ENCODE measurements around the gene DTX2.
"Not testable (repeated sequence)": the region's sequence is repeated elsewhere in the genome, so short reads cannot be mapped to it uniquely, and the experiment has no call there.

The DTX2 gene

DNA sequence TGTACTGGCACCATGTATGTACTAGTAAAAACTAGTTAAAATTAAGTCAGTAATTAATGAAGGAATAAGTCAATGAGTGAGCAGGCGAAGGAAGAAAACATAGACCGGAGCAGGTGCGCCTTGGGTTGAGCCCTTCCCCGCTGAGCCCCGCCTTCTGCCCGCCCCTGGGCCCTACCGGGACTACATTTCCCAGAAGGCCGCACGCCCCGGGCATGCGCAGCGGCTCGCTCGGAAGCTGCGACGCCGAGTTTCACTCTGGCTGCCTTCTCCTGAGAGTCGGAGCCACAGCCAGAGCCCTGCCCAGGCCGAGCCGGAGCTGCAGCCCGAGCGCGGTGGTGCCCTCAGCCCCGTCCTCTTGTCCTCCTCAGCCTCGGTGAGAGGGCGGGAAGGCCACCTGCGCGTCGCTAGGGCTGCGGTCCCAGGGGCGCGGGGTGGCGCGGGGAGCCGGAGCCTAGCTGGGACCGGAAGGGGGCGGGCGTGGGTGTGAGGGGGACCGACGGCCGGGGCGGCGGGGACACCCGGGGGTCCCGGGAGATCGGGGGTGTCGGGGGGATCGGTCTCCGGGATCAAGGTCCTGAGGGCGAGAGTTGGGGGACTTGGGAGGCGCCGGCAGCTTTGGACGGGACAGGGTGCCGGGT lies at the start of gene DTX2:
DTX2 (plus strand) TSS at position 246 of the 638 bp plus-strand sequence. CDS start 18,801 bp downstream, outside the sequence.
- DNase-seq, result peak; percentile 41 to 50

DNA sequence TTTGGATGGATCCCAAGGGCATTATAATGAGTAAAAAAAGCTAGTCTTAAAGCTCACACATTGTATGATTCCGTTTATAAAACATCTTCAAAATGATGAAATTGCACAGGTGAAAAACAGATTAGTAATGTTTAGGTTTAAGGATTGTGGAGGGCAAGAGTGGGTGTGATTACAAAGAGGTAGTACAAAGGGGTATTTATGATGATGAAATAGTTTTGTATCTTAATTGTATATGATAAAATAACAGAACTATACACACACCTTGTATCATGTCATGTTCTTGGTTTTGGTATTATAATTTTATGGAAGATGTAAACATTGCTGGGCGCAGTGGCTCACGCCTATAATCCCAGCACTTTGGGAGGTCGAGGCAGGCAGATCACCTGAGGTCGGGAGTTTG lies 49.3 kb upstream of the DTX2 start:
- no peak for DNase-seq

DNA sequence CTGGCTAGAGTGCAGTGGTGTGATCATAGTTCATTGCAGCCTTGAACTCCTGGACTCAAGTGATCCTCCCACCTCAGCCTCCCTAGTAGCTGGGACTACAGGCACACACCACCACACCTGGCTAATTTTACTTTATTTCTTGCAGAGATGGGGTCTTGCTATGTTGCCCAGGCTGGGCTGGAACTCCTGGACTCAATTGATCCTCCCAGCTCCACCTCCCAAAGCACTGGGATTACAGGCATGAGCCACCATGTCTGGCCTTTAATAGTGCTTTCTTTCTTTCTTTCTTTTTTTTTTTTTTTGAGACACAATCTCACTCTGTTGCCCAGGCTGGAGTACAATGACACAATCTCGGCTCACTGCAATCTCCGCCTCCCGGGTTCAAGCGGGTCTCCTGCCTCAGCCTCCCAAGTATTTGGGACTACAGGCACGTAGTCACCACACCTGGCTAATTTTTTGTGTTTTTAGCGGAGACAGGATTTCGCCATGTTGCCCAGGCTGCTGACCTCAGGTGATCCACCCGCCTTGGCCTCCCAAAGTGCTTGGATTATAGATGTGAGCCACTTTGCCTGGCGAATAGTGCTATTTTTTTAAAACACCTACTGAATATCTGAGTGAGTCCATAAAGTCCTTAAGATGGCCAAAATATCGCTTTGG lies 43.7 kb upstream of the DTX2 start:
- DNase-seq, result not testable (repeated sequence)

DNA sequence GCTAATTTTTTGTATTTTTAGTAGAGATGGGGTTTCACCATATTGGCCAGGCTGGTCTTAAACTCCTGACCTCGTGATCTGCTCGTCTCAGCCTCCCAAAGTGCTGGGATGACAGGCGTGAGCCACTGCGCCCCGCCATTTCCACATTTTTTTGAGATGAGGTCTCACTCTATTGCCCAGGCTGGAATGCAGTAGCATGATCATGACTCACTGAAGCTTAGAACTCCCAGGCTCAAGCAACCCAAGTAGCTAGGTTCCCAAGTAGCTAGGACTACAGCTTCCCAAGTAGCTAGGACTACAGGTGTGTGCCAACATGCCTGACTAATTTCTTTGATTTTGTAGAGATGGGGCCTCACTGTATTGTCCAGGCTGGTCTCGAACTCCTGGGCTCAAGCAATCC lies 40.4 kb upstream of the DTX2 start:
- DNase-seq, result not testable (repeated sequence)

DNA sequence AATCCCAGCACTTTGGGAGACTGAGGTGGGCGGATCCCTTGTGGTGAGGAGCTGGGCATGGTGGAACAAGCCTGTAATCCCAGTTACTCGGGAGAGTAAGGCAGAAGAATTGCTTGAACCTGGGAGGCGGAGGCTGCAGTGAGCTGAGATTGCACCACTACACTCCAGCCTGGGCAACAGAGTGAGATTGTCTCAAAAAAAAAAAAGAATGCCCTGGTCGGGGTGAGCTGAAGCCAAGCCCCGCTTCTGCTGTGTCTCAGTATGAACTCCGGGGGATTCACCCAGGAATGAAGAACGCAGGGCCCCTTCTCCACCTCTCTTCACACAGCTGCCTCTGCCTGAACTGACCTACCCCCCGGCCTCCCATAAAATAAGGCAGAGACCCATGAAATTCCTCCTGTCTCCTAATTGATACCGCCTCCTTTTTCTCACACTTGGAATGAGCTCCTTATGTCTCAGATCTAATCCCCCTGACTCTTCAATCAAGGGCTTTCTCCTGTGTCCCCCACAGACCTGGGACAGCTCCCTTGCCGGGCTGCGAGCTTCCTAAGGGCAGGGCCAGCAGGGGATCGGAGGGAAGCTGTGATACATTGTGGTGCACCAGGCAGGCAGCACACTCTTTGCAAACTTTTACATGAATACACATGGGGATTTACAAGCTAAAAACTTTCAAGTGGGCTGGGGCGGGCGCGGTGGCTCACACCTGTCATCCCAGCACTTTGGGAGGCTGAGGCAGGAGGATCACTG lies 37.7 kb upstream of the DTX2 start:
- DNase-seq, result no peak

DNA sequence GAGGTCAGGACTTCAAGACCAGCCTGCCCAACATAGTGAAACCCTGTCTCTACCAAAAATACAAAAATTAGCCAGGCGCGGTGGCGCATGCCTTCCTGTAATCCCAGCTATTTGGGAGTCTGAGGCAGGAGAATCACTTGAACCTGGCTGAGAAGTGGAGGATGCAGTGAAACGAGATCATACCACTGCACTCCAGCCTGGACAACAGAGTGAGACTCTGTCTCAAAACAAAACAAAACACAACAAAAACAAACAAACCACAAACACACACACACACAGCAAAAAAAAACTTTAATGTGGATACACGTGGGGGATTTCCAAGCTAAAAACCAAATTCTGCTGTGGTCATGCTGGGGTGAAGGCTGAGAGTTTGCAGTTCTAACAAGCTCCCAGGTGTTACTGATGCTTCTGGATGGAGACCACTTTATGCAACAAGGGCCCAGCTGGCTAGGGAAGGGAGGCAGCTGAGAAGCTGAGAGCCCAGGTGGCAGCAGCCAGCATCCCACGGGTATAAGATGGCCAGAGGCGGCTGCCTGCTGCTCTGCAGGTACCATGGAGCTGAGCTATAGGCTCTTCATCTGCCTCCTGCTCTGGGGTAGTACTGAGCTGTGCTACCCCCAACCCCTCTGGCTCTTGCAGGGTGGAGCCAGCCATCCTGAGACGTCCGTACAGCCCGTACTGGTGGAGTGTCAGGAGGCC lies 36.9 kb upstream of the DTX2 start, which contains the start of gene ZP3:
ZP3 (plus strand) TSS at position 538 of the 699 bp plus-strand sequence; CDS start at position 553, 15 bp downstream.
- no peak for DNase-seq

DNA sequence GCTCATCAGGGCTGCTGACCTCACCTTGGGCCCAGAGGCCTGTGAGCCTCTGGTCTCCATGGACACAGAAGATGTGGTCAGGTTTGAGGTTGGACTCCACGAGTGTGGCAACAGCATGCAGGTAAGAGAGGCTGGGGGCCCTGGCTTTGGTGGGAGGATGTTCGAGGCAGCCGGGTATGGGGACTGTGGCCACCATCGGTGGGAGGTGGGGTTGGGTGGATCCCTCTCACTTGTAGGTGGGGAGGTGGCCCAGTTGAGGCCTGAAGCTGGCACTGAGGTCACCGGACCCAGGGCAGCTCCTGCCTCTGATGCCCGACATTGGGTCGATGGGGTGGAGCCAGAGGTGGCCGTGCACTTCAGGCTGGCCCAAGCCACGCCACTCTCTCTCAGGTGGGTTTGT lies 36.4 kb upstream of the DTX2 start:
- no peak for DNase-seq

DNA sequence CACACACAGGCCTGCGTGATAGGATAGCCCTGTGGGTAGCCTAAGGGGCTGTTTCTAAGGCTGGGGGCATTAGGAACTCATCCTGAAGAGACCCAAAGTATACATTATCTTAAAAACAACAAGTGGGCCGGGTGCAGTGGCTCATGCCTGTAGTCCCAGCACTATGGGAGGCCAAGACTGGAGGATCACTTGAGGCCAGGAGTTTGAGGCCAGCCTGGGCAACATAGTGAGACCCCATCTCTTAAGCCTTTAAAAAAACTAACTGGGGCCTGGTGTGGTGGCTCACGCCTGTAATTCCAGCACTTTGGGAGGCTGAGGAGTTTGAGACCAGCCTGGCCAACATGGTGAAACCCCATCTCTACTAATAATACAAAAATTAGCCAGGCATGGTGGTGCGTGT lies 36.0 kb upstream of the DTX2 start:
- not testable (repeated sequence) for DNase-seq

DNA sequence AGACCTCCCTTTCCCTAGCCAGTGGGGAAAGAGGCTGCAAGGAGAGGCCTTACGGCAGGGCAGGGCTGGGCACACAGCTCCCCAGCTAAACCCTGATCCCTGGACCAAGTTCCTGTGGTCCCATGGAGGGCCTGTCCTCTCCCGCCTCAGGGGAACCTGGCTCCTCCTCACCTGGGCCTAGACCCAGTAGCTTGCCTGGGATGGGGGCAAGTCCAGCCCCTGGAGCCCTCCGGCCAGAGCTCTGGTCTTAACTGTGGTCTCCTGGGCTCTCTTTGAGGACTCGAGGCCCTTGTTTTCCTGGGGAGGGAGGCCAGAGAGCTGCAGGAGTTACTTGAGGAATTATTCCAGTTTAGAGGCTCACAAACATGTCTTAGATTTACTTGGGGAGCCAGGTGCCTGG lies 35.3 kb upstream of the DTX2 start:
- no peak for DNase-seq

DNA sequence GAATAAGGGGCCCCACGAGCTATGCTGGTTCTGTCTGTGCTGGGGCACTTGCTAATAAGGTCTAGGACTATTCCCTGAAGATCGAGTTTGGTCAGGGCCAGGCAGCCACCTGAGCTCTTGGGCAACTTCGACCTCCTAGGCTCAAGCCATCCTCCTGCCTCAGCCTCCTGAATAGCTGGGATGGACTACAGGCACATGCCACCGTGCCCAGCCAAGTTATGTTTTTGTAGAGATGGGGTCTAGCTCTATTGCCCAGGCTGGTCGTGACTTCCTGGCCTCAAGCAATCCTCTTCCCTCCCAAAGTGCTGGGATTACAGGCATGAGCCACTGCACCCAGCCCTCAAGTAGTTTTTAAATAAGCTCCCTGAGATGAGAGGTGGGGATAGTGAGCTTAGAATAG lies 33.9 kb upstream of the DTX2 start:
- DNase-seq, result no peak

DNA sequence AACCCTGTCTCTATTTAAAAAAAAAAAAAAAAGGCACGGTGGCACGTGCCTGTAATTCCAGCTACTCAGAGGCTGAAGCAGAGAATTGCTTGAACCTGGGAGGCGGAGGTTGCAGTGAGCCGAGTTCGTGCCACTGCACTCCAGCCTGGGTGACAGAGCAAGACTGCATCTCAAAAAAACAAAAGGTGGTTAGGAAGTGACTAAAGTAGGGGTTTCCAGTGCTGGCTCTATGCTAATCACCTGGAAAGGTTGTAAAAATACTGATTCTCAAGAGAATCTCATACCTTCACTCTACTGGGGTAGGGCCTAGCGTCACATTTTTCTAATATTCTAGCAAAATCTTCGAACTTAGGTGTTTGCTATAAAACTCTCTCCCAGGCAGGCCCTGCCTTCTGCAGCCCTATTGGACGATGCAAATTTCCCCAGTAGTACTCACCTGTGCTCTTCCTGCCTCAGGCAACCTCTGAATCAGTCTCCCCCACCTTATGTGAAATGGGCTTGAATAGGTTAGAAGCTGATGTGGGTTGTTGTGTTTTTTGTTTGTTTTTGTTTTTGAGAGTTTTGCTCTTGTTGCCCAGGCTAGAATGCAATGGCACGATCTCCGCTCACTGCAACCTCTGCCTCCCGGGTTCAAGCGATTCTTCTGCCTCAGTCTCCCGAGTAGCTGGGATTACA lies 33.2 kb upstream of the DTX2 start:
- DNase-seq, result no peak

DNA sequence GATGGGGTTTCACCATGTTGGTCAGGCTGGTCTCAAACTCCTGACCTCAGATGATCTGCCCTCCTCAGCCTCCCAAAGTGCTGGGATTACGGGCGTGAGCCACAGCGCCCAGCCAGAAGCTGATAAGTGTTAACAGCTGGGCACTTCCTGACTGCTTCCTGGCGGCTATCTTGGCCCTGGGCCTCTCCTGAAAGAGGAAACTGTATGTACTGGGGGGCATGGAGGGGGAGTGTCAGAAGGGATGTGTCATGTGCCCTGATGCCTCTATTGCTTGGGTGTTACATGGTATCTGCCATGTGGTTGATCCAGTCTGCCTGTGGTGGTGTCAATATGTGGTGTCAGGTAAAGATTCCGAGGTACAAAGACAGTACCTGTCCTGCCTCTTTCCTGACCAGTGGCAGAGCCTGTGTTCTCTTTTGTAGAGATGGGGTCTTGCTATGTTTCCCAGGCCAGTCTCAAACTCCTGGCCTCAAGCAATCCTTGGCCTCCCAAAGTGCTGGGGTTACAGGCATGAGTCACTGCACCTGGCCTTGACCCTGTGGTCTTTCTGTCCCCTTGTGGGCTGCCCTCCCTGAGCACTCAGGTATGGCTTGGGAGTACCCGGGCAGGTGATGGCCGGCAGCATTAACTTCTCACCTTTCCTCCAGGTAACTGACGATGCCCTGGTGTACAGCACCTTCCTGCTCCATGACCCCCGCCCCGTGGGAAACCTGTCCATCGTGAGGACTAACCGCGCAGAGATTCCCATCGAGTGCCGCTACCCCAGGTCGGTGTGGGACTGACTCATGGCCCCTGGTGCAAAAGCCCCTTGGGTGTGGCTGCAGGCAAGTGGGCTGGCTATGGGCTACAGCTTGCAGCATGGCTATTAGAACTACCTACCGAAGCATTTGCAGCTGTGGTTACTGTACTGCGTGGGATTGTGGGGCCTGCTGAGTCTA lies 32.4 kb upstream of the DTX2 start:
- no peak for DNase-seq

DNA sequence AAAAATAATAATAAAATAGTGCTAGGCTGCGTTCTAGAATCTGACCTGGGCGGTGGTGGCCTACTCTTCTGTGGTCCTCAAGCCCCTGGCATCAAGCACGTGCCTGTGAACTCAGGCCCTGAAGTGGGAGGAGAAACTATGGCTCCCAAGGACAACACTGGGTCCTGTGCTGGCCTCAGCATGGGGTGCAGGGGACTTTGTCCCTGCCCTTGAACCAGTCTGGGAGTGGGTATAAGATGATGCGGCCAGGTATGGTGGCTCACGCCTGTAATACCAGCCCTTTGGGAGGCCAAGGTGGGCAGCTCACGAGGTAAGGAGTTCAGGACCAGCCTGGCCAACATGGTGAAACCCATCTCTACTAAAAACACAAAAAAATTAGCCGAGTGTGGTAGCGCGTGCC lies 31.3 kb upstream of the DTX2 start:
- DNase-seq, result no peak

DNA sequence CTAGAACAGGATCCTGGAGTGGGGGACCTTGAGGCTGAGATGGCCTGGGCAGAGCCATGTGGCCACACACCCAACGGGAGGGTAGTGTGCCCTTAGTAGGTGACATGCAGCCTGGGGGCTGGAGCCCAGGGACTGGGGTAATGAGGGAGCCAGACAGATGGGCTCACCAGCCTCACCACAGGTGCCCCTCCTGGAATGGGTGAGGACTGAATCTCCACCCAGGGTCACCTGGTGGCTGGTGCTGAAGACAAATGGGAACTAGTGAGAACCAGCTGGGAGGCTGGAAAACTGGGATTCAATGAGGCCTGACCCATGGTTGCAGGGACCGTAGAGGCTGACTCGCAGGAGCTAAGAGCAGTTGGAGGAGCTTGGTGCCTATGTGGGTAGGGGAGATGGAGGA lies 30.7 kb upstream of the DTX2 start:
- no peak for DNase-seq

DNA sequence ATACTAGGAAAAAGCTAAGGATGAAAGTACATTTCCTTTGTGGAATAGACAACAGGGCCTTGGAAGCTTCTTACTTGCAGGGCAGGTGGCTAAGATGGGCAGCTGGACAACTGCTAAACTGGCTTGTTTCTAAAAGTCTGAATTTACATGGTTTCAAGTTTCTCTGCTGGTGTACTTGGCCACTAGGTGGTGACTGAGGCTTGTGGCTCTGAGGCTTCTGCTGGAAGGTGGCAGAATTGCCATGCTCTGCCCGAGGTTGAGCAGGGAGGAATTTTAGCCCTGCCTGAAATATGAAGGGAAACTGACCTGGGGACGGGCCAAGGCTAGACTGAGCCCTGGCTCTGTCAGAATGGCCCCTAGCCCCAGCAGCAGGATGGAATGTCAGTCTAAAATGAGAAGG lies 23.6 kb upstream of the DTX2 start:
- peak; percentile 57 to 60 for DNase-seq

DNA sequence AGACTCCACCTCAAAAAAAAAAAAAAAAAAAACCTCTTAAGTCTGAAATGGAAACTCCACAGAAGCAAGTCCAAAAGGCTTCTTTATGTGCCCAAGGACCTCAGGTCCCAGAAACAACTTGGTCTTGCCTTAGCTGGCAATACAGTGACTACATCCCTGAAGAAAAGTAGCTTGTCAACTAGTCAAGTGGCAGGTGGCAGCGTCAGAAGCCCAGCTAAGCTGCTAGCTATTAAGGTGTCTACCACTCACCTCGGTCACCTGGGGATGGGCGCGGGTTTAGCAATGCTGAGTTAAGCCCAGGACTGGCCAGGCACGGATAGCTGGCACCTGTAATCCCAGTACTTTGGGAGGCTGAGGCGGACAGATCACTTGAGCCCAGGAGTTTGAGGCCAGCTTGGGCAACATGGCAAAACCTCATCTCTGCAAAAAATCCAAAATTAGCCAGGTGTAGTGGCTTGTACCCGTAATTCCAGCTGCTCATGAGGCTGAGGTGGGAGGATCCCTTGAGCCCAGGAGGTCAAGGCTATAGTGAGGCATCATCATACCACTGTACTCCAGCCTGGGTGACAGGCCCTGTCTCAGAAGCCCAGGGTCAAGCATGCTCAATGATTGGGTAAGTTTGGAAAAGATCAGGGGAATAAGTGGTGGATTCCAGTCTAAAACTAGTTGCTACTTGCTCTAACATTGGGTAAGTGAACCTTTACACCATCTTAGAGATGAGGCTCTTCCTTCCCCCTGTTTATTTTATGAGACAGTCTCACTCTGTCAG lies 22.2 kb upstream of the DTX2 start:
- DNase-seq, result not testable (repeated sequence)

DNA sequence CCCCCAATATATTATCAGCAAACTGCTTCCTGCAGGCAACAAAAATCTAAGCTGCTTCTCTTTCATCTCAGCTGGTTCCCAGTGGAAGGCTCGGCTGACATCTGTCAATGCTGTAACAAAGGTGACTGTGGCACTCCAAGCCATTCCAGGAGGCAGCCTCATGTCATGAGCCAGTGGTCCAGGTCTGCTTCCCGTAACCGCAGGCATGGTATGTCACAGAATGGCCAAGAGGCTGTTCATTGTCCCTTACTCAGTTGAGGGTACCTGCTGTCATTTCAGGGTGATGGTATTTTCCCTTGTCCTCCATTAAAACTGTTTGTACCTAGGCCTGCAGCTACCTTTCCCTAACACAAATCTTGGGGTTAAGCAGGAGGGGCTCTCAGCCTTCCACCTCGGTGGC lies 21.1 kb upstream of the DTX2 start:
- not testable (repeated sequence) for DNase-seq

DNA sequence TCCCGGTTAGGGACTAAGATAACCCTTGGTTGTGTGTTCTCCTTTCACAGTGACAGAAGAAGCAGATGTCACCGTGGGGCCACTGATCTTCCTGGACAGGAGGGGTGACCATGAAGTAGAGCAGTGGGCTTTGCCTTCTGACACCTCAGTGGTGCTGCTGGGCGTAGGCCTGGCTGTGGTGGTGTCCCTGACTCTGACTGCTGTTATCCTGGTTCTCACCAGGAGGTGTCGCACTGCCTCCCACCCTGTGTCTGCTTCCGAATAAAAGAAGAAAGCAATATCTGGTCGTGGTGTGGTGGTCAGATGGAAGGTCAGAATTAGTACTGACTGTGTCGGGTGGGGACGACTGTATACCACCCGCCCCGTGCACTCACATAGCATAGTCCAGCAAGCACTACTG lies 19.7 kb upstream of the DTX2 start:
- DNase-seq, result not testable (repeated sequence)

DNA sequence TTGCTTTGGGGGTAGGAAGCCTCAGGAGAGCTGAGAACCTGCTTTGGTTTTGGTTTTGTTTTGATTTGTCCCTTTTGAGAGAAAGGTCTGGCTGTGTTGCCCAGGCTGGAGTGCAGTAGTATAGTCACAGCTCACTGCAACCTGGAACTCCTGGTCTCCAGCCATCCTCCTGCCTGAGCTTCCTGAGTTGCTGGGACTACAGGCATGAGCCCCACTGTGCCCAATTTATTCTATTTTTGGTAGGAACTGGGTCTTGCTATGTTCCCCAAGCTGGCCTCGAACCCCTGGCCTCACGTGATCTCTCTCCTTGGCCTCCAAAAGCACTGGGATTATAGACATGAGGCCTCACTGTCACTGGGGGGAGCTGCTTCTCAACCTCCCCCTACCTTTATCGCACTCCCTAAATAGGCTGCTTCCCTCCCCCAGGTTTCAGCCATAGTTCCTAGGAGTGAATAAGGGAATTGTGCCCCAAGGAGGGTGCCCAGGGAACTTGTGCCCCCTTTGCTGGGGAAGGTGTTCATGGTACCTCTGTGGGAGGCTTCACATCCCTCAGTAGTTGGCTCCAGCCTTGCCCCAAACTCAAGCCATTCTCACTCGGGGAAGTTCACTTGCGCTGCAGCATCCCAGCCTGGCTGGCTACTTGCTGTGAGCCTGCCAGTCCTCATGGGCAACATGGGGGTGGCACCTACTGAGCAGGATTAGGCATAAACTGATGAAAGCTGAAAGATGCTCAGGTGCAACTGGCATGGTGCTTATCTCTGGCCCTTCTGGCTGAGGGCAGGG lies 18.7 kb upstream of the DTX2 start:
- not testable (repeated sequence) for DNase-seq

DNA sequence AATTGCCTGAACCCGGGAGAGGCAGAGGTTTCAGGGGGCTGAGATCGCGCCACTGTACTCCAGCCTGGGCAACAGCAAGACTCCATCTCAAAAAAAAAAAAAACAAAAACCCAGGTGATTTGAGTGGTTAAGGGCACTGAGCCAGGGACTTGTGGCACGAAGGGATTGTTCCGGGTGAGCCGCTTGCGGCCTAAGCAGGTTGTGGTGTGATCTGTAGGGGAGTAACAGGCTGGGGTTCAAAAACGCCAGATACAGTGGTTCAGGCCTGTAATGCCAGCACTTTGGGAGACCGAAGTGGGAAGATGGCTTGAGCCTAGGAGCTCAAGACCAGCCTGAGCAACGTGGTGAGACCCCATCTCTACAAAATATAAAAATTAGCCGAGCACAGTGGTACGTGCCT lies 17.7 kb upstream of the DTX2 start:
- peak in 1 of 2 donors; percentile 16 for DNase-seq

Measured in stimulated activated CD4-positive, alpha-beta T cell treated with anti-CD3 and anti-CD28 coated beads, Interleukin-2, amount 100 ng/mL, for 24 hours (primary cell).